ENCODE data around the gene RAB33B.
"Not testable (repeated sequence)": the region's sequence is repeated elsewhere in the genome, so short reads cannot be mapped to it uniquely, and the experiment has no call there.

Gene RAB33B

DNA sequence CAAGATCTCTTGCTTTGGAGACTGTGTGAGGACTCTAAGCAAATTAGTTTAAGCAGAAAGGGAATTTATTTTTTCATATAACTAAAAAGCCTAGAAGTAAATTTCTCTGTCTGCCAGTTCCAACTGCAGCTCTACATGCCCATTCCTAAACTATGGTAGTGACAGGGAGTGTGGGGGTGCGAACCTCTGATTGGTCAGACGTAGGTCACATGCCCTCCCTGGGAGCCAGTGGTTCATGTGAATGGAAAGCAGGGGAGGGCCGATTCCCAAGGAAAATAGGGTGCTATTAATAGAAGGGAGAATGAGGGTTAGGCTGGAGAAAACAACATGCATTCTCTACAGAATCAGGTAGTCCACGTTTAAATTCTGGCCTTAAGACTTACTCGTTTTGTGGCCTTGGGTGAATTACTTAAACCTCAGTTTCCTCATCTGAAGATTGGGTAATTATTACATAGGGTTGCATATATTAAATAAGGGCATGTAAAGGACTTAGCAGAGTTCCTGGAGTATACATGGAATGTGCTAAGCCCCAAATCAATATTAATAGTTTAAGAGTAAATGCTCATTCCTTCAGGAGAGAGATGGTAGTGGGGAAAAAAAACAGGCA is 7.2 kb downstream of the RAB33B start:
- Histone ChIP-seq H3K9me3 (ENCODE audit: control insufficient read depth, insufficient read depth, low read length) (no peaks in the 10 kb centered on the region), H3K27me3 (ENCODE audit: control insufficient read depth, insufficient read depth, low read length) (no peaks in the 10 kb centered on the region), H3K36me3 (ENCODE audit: control insufficient read depth, insufficient read depth, low read length) (no peaks in the 10 kb centered on the region), H3K4me1 (ENCODE audit: control insufficient read depth, insufficient read depth, low read length) (peaks cover 24% of the 10 kb centered on the region), H3K9ac (ENCODE audit: low read depth, low read length) (no peak overlapping the region), H3K27ac (ENCODE audit: low read depth, low read length) (peak overlapping the region; percentile 77), H3K4me3 (ENCODE audit: low read depth, low read length) (0 out of 2 replicates have a peak overlapping the region, but pooled peaks have one; percentile 11)

DNA sequence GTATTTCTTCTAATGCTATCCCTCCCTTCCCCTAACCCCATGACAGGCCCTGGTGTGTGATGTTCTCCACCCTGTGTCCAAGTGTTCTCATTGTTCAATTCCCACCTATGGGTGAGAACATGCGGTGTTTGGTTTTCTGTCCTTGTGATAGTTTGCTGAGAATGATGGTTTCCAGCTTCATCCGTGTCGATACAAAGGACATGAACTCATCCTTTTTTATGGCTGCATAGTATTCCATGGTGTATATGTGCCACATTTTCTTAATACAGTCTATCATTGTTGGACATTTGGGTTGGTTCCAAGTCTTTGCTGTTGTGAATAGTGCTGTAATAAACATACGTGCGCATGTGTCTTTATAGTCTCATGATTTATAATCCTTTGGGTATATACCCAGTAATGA is 10.6 kb downstream of the RAB33B start:
- not testable (repeated sequence) for H3K27ac ChIP-seq (ENCODE audit: low read depth, low read length); H3K9ac ChIP-seq (ENCODE audit: low read depth, low read length); H3K36me3 ChIP-seq (ENCODE audit: control insufficient read depth, insufficient read depth, low read length); H3K4me3 ChIP-seq (ENCODE audit: low read depth, low read length); H3K9me3 ChIP-seq (ENCODE audit: control insufficient read depth, insufficient read depth, low read length); H3K27me3 ChIP-seq (ENCODE audit: control insufficient read depth, insufficient read depth, low read length)
- peaks cover 19% of the 10 kb centered on the region for H3K4me1 ChIP-seq (ENCODE audit: control insufficient read depth, insufficient read depth, low read length)

DNA sequence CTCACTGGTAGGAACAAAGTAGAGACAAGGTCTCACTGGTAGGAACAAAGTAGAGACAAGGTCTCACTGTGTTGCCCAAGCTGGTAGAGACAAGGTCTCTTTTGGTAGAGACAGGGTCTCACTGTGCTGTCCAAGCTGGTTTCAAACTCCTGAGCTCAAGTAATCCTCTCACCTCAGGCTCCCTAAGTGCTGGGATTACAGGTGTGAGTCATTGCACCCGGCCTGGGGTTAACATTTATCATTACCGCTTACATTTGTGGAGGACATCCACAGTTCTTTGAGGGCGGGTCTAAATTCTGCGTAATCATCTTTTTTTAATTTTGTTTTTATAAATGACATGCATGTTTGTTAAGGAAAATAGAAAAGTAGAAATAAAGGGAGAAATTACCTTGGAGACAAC is 12.0 kb downstream of the RAB33B start:
- Histone ChIP-seq H3K4me3 (ENCODE audit: low read depth, low read length) (no peak overlapping the region), H3K9ac (ENCODE audit: low read depth, low read length) (no peak overlapping the region), H3K27me3 (ENCODE audit: control insufficient read depth, insufficient read depth, low read length) (no peaks in the 10 kb centered on the region), H3K4me1 (ENCODE audit: control insufficient read depth, insufficient read depth, low read length) (peaks cover 7% of the 10 kb centered on the region), H3K27ac (ENCODE audit: low read depth, low read length) (no peak overlapping the region), H3K9me3 (ENCODE audit: control insufficient read depth, insufficient read depth, low read length) (no peaks in the 10 kb centered on the region), H3K36me3 (ENCODE audit: control insufficient read depth, insufficient read depth, low read length) (no peaks in the 10 kb centered on the region)

DNA sequence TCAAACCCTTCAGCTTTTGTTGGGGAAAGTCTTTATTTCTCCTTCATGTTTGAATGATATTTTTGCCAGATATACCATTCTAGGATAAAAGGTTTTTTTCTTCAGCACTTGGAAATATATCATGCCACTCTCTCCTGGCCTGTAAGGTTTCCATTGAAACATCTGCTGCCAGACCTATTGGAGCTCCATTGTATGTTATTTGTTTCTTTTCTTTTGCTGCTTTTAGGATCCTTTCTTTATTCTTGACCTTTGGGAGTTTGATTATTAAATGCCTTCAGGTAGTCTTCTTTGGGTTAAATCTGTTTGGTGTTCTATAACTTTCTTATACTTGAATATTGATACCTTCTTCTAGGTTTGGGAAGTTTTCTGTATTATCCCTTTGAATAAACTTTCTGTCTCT is 14.8 kb downstream of the RAB33B start:
- not testable (repeated sequence) for H3K27ac ChIP-seq (ENCODE audit: low read depth, low read length); H3K27me3 ChIP-seq (ENCODE audit: control insufficient read depth, insufficient read depth, low read length); H3K4me3 ChIP-seq (ENCODE audit: low read depth, low read length); H3K4me1 ChIP-seq (ENCODE audit: control insufficient read depth, insufficient read depth, low read length); H3K9me3 ChIP-seq (ENCODE audit: control insufficient read depth, insufficient read depth, low read length); H3K9ac ChIP-seq (ENCODE audit: low read depth, low read length)
- H3K36me3 ChIP-seq (ENCODE audit: control insufficient read depth, insufficient read depth, low read length), result peaks cover 13% of the 10 kb centered on the region

DNA sequence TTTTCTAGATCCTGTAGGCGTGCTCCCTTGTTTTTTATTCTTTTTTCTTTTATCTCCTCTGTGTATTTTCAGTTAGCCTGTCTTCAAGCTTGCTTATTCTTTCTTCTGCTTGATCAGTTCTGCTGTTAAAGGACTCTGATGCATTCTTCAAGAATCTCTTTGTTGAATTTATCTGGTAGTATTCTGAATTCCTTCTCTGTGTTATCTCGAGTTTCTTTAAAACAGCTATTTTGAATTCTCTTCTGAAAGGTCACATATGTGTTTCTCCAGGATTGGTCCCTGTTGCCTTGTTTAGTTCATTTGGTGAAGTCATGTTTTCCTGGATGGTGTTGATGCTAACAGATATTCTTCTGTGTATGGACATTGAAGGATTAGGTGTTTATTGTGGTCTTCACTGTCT is 15.3 kb downstream of the RAB33B start:
- peaks cover 13% of the 10 kb centered on the region for H3K36me3 ChIP-seq (ENCODE audit: control insufficient read depth, insufficient read depth, low read length)
- H3K9ac ChIP-seq (ENCODE audit: low read depth, low read length), result no peak overlapping the region
- no peaks in the 10 kb centered on the region for H3K27me3 ChIP-seq (ENCODE audit: control insufficient read depth, insufficient read depth, low read length)
- no peak overlapping the region for H3K27ac ChIP-seq (ENCODE audit: low read depth, low read length)
- H3K4me3 ChIP-seq (ENCODE audit: low read depth, low read length), result no peak overlapping the region
- H3K9me3 ChIP-seq (ENCODE audit: control insufficient read depth, insufficient read depth, low read length), result 0 out of 2 replicates have a peak, but pooled peaks cover 2% of the 10 kb centered on the region
- no peaks in the 10 kb centered on the region for H3K4me1 ChIP-seq (ENCODE audit: control insufficient read depth, insufficient read depth, low read length)

DNA sequence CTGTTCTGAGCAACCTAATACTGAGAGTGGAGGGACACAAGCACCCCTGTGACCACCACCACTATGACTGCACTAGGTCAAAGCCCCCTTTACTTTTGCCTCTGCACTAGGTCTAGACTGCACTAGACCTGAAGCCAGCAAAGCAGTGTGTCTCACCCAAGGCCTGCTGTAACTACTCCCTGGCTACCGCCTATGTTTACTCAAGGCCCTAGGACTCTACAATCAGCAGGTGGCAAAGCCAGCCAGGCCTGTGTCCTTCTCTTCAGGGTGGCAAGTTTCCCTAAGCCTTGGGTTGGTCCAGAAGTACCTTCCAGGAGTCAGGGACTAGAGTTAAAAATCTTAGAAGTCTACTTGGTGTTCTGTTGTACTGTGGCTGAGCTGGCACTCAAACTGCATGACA is 15.9 kb downstream of the RAB33B start:
- Histone ChIP-seq H3K4me1 (ENCODE audit: control insufficient read depth, insufficient read depth, low read length) (no peaks in the 10 kb centered on the region), H3K9ac (ENCODE audit: low read depth, low read length) (no peak overlapping the region), H3K36me3 (ENCODE audit: control insufficient read depth, insufficient read depth, low read length) (peaks cover 13% of the 10 kb centered on the region), H3K27ac (ENCODE audit: low read depth, low read length) (no peak overlapping the region), H3K4me3 (ENCODE audit: low read depth, low read length) (no peak overlapping the region), H3K27me3 (ENCODE audit: control insufficient read depth, insufficient read depth, low read length) (no peaks in the 10 kb centered on the region), H3K9me3 (ENCODE audit: control insufficient read depth, insufficient read depth, low read length) (0 out of 2 replicates have a peak, but pooled peaks cover 2% of the 10 kb centered on the region)

DNA sequence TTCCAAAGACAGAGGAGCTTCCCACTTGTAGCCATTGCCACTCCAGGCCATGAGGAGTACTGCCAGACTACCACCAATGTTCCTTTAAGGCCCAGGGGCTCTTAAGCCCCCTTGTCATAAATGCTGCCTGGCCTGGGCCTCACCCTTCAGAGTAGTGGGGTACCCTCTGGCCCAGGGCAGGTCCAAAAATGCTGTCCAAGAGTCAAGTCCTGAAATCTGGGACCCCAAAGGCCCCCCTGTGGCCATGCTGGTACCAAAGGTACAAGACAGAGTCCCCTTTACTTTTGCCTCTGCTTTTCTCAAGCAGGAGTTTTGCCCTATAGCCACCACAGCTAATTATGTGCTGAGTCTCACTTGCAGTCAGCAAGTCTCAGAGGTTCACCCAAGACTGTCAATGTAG is 16.4 kb downstream of the RAB33B start:
- Histone ChIP-seq H3K9ac (ENCODE audit: low read depth, low read length) (no peak overlapping the region), H3K9me3 (ENCODE audit: control insufficient read depth, insufficient read depth, low read length) (0 out of 2 replicates have a peak, but pooled peaks cover 2% of the 10 kb centered on the region), H3K36me3 (ENCODE audit: control insufficient read depth, insufficient read depth, low read length) (peaks cover 13% of the 10 kb centered on the region), H3K4me3 (ENCODE audit: low read depth, low read length) (no peak overlapping the region), H3K27me3 (ENCODE audit: control insufficient read depth, insufficient read depth, low read length) (no peaks in the 10 kb centered on the region), H3K27ac (ENCODE audit: low read depth, low read length) (no peak overlapping the region), H3K4me1 (ENCODE audit: control insufficient read depth, insufficient read depth, low read length) (no peaks in the 10 kb centered on the region)

DNA sequence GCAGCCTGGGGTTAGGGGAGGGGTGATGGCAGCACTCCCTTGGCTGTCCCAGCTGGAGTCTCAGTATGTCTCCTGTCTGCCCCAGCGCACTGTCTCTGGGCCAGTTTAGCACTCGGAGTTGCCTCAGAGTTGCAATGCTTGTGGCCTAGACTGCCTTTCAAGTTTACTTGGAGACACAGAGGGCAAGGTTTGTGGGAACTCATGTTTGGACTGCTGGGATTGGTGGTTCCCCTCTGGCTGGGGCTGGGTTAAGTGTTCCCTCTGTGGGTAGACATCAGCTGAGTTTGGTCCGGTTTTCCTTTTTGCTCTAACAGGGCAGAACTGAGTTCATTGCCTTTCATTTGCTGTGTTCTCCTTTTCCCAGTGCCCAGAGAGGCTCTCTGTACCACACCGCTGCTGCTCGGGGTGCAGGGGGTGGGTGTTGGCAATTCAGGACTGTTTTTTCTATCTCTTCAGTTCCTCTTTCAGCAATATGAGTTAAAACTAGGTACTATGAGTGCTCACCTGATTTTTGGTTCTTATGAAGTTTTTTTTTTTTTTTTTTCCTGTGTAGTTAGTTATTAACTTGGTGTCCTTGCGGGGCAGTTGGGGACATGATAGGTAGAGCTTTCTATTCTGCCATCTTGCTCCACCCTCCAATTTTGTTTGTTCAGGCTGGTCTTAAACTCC is 17.2 kb downstream of the RAB33B start:
- peaks cover 13% of the 10 kb centered on the region for H3K36me3 ChIP-seq (ENCODE audit: control insufficient read depth, insufficient read depth, low read length)
- no peak overlapping the region for H3K27ac ChIP-seq (ENCODE audit: low read depth, low read length)
- 0 out of 2 replicates have a peak, but pooled peaks cover 2% of the 10 kb centered on the region for H3K9me3 ChIP-seq (ENCODE audit: control insufficient read depth, insufficient read depth, low read length)
- no peak overlapping the region for H3K4me3 ChIP-seq (ENCODE audit: low read depth, low read length)
- H3K27me3 ChIP-seq (ENCODE audit: control insufficient read depth, insufficient read depth, low read length), result no peaks in the 10 kb centered on the region
- no peaks in the 10 kb centered on the region for H3K4me1 ChIP-seq (ENCODE audit: control insufficient read depth, insufficient read depth, low read length)
- H3K9ac ChIP-seq (ENCODE audit: low read depth, low read length), result no peak overlapping the region

DNA sequence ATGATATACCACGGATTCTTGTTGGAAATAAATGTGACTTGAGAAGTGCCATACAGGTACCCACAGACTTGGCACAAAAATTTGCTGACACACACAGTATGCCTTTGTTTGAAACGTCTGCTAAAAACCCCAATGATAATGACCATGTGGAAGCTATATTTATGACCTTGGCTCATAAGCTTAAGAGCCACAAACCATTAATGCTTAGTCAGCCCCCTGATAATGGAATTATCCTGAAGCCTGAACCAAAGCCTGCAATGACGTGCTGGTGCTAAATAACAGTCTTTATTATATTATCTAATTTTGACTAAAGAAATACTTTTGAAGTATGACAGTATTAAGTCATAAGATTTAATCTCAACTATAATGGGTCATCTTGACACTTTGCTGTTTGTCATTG is 18.9 kb downstream of the RAB33B start:
- H3K27ac ChIP-seq (ENCODE audit: low read depth, low read length), result no peak overlapping the region
- H3K36me3 ChIP-seq (ENCODE audit: control insufficient read depth, insufficient read depth, low read length), result peaks cover 13% of the 10 kb centered on the region
- H3K9ac ChIP-seq (ENCODE audit: low read depth, low read length), result no peak overlapping the region
- 0 out of 2 replicates have a peak, but pooled peaks cover 2% of the 10 kb centered on the region for H3K9me3 ChIP-seq (ENCODE audit: control insufficient read depth, insufficient read depth, low read length)
- H3K4me1 ChIP-seq (ENCODE audit: control insufficient read depth, insufficient read depth, low read length), result no peaks in the 10 kb centered on the region
- no peaks in the 10 kb centered on the region for H3K27me3 ChIP-seq (ENCODE audit: control insufficient read depth, insufficient read depth, low read length)
- H3K4me3 ChIP-seq (ENCODE audit: low read depth, low read length), result no peak overlapping the region

DNA sequence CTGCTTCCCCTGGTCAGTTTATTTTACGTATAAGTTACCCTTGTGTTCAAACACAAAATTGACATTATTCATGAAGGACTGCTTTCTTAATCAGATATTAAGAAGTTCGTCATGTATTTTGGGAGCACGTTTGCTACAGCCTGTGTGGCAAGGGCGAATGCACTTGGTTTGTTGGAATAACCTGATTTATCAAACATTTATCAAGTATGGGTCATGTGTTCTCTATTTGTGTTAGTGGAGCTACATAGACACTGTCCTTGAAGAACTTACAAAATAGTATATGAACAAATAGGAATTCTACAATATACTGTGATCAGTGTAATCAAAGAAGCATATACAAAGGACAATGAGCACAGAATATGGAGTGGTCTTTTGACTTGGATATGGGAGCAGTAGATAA is 22.4 kb downstream of the RAB33B start:
- no peaks in the 10 kb centered on the region for H3K27me3 ChIP-seq (ENCODE audit: control insufficient read depth, insufficient read depth, low read length)

DNA sequence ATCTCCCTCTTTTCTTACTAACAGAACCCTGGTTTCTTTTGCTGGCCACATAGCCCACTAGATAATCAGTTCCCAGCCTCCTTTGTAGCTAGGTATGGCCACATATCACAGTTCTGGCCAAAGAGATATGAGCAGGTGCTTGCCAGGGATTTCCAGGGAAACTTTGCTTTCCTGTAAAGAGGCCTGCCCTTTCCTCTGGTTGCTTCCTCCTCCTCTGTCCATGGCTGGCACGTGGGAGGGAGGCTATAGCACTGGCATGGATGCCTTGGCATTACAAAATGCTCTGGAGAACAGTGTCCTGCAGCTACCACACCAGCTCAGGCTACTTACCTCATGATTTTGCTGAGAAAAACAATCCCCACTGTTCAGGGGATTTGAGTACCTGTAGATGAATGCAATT is 27.5 kb downstream of the RAB33B start:
- no peak overlapping the region for H3K9ac ChIP-seq (ENCODE audit: low read depth, low read length)
- no peak overlapping the region for H3K4me3 ChIP-seq (ENCODE audit: low read depth, low read length)
- H3K4me1 ChIP-seq (ENCODE audit: control insufficient read depth, insufficient read depth, low read length), result no peaks in the 10 kb centered on the region
- H3K9me3 ChIP-seq (ENCODE audit: control insufficient read depth, insufficient read depth, low read length), result no peaks in the 10 kb centered on the region
- H3K36me3 ChIP-seq (ENCODE audit: control insufficient read depth, insufficient read depth, low read length), result no peaks in the 10 kb centered on the region
- H3K27me3 ChIP-seq (ENCODE audit: control insufficient read depth, insufficient read depth, low read length), result no peaks in the 10 kb centered on the region
- H3K27ac ChIP-seq (ENCODE audit: low read depth, low read length), result no peak overlapping the region

More for the DNA sequence above, 22.4 kb downstream of the RAB33B start:
- Histone ChIP-seq H3K9ac (ENCODE audit: low read depth, low read length) (no peak overlapping the region), H3K9me3 (ENCODE audit: control insufficient read depth, insufficient read depth, low read length) (0 out of 2 replicates have a peak, but pooled peaks cover 2% of the 10 kb centered on the region), H3K4me3 (ENCODE audit: low read depth, low read length) (no peak overlapping the region), H3K36me3 (ENCODE audit: control insufficient read depth, insufficient read depth, low read length) (peaks cover 13% of the 10 kb centered on the region), H3K4me1 (ENCODE audit: control insufficient read depth, insufficient read depth, low read length) (no peaks in the 10 kb centered on the region), H3K27ac (ENCODE audit: low read depth, low read length) (no peak overlapping the region)
